ENCODE data around the gene FNBP1L.

GRCh38 chr1:93598861-93599439 is 151.0 kb downstream of the FNBP1L start:
- TF ChIP-seq EZH2 (IDR thresholded peaks at IDR 0.05; ENCODE audit: borderline replicate concordance, low read depth, low read length): no peak
- no peak for TF ChIP-seq SMAD1 (IDR thresholded peaks at IDR 0.05; ENCODE audit: low read depth, low read length, partially characterized antibody)
- TF ChIP-seq ZNF274 (IDR thresholded peaks at IDR 0.05; ENCODE audit: borderline replicate concordance, low read depth, low read length): no peak
- no peak for TF ChIP-seq TAF9B (IDR thresholded peaks at IDR 0.05; ENCODE audit: partially characterized antibody)
- no peak for TF ChIP-seq KAT8 (IDR thresholded peaks at IDR 0.05; ENCODE audit: low read depth)
- TF ChIP-seq ESRRA (IDR thresholded peaks at IDR 0.05; ENCODE audit: borderline replicate concordance, low read depth): no peak
- no peak for TF ChIP-seq ZNF384 (IDR thresholded peaks at IDR 0.05; ENCODE audit: low read depth, low read length)
- TF ChIP-seq POLR2AphosphoS5 (IDR thresholded peaks at IDR 0.05; ENCODE audit: control insufficient read depth, insufficient read depth, low read depth, low read length): no peak
- TF ChIP-seq JUN (IDR thresholded peaks at IDR 0.05; ENCODE audit: borderline replicate concordance, low read depth, low read length): no peak
- no peak for TF ChIP-seq JUN (CRISPR knock-in tag; IDR thresholded peaks at IDR 0.05; ENCODE audit: borderline replicate concordance)
- TF ChIP-seq, protein P1, sequence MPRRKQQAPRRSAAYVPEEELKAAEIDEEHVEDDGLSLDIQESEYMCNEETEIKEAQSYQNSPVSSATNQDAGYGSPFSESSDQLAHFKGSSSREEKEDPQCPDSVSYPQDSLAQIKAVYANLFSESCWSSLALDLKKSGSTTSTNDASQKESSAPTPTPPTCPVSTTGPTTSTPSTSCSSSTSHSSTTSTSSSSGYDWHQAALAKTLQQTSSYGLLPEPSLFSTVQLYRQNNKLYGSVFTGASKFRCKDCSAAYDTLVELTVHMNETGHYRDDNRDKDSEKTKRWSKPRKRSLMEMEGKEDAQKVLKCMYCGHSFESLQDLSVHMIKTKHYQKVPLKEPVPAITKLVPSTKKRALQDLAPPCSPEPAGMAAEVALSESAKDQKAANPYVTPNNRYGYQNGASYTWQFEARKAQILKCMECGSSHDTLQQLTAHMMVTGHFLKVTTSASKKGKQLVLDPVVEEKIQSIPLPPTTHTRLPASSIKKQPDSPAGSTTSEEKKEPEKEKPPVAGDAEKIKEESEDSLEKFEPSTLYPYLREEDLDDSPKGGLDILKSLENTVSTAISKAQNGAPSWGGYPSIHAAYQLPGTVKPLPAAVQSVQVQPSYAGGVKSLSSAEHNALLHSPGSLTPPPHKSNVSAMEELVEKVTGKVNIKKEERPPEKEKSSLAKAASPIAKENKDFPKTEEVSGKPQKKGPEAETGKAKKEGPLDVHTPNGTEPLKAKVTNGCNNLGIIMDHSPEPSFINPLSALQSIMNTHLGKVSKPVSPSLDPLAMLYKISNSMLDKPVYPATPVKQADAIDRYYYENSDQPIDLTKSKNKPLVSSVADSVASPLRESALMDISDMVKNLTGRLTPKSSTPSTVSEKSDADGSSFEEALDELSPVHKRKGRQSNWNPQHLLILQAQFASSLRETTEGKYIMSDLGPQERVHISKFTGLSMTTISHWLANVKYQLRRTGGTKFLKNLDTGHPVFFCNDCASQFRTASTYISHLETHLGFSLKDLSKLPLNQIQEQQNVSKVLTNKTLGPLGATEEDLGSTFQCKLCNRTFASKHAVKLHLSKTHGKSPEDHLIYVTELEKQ (CRISPR knock-in tag; IDR thresholded peaks at IDR 0.05): no peak
